HTERT RPE-1 (cell line): ENCODE measurements around the gene GYG2.
"Not testable (repeated sequence)": the region's sequence is repeated elsewhere in the genome, so short reads cannot be mapped to it uniquely, and the experiment has no call there.

Experiments
- in situ Hi-C: fragments of 300-500 bp; cut with MboI; formaldehyde crosslinking; loops from 4 replicates; pipeline ENCODE4 v1.14.3; 2020; ENCODE audit warnings: low sequenced_read_pairs

Gene GYG2

DNA sequence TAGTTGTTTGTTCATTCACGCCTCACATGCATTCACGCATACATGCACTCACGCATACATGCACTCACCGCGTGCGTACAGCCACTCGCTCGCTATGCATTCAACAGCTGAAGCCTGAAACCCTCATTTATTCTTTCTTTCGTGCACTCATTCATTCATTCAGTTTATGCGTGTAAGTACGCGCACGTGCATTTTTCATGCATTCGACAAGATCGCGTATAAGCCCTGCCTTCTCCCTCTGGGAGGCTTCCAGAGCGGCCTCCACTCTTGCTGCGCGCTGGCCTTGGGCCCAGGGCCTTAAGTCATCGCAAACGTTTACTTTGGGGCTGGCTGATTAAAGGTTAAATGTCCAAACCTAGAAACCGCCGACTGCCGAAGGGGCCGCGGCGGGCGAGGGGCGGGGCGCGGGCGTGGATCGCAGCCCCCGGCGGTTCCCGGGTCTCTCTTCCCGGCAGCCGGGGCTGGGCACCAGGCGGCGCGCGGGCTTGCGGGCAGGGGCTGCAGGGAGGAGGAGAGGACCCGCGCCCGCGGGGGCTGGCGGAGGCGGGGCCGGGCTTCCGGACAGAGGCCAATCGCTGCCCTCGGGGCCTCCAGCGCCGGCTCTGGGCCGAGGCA, at the start of gene GYG2:
TSS of gene GYG2 (plus strand) at position 587 of the 615 bp plus-strand sequence. CDS start 1,259 bp downstream, outside the sequence.
- in situ Hi-C loops, result no loop called here

DNA sequence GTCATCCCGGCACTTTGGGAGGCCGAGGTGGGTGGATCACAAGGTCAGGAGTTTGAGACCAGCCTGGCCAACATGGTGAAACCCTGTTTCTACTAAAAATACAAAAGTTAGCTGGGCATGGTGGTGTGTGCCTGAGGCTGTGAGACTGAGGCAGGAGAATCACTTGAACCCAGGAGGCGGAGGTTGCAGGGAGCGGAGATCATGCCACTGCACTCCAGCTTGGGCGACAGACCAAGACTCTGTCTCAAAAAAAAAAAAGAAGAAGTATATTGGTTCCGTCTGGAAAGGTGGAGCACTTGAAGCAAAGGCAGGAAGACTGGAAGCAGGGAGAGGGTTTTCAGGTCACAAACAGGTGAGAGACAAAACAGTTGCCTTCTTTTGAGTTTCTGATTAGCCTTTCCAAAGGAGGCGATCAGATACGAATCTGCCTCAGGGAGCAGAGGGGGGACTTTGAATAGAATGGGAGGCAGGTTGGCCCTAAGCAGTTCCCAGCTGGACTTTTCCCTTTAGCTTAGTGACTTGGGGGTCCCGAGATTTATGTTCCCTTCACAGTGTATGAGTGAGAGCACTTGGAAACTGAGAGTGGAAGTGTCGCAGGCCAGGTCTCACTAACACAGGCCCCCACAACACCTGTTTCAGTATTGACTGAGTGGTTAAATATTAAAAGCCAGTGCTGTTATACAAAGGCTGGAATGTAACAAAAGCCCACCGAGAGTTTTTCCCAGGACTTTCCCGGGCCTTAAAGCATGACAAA, 48.1 kb upstream of the GYG2 start:
- in situ Hi-C loops, result not testable (repeated sequence)

DNA sequence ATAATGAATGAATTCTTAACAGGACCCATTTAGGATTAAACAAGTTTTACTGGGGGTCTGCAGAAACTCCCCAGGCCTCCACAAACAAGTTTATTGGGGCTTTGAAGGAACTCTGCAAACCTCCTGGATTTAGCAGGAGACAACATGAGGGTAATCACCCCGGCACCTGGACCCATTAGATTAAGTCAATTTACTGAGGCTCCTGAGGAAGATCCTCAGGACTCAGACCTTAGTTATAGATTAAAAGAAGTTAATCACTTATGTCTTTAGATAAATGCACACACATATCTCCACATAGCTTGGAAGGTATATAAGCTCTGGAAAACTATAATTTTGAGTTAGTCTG, 47.5 kb upstream of the GYG2 start:
- in situ Hi-C loops, result no loop called here

DNA sequence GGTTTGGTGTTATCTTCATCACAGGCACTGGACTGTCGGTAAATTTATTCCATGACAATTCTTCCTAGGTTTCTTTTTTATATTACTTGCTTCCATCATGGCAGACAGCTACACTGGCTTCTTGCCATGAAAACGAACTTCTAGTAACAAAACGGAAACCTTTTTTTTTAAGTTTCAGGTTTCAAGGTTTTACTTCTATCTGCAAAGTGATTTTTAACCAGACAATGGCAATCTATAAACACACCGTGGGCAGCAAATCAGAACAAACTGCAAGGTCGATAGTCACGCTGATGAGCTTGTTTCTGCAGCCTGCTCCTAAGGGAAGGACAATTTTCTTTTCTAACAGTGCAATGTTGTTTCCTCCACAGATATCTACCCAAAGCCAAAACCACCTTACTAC, 47.0 kb upstream of the GYG2 start:
- in situ Hi-C loops, result no loop called here

DNA sequence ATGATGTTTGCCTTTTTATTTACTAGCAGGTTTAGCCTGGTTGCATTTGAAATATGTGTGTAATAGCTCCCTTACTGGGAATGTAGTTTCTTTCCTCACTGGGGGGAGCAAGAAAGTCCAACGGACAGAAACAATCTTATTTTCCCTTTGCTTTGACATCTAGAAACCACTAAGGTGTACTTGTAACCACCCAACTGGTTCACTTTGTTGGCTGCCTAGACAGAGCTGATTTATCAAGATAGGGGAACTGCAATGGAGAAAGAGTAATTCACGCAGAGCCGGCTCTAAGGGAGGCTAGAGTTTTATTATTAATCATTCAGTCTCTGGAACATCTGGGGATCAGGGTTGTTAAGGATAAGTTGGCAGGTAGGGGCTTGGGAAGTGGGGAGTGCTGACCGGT, 46.6 kb upstream of the GYG2 start:
- in situ Hi-C loops, result no loop called here

DNA sequence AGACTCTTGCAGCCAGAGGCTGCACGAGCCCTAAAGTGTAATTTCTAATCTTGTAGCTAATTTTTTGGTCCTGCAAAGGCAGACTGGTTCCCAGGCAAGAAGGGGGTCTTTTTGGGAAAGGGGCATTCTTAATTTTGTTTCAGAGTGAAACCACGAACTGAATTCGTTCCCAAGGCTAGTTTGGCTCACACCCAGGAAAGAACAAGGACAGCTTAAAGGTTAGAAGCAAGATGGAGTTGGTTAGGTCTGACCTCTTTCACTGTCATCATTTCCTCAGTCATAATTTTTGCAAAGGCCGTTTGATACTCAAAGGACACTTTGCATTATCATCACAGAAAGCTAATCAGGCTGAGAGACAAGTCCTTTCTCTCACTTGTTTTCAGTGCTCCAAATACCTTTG, 46.0 kb upstream of the GYG2 start:
- in situ Hi-C loops, result no loop called here

DNA sequence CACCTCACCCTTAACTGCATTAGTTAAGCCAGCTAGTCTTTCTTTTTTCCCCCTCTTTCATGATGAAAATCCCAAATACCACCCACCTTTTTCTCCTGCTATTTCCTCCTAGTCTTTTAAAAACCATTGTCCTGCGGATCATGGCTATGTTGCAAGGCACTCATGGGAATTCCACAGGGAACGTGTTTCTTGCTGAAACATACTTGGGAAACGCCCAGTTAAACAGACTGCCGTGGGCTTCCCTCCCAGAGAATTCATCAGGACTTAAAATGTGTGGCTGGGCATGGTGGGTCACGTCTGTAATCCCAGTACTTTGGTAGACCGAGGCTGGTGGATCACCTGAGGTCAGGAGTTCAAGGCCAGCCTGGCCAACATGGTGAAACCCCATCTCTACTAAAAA, 44.7 kb upstream of the GYG2 start:
- in situ Hi-C loops, result no loop called here

DNA sequence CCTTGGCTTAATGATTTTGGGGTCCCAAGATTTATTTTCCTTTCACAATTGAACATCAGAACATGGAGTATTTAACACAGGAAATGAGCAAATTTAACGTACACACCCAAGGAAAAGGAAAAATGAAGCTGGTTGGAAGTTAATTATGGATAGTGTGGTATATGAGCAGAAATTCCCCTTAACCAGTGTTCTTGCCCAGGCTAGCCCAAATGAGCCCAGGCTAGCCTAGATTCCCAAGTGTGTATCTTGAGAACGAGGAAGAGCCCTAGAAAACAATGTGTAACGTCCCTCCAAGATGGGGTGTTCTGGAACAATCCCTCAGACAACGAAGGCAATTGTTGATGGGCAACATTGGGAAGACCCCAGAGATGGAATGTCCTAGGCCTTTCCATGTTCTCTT, 43.2 kb upstream of the GYG2 start:
- in situ Hi-C loops, result no loop called here

DNA sequence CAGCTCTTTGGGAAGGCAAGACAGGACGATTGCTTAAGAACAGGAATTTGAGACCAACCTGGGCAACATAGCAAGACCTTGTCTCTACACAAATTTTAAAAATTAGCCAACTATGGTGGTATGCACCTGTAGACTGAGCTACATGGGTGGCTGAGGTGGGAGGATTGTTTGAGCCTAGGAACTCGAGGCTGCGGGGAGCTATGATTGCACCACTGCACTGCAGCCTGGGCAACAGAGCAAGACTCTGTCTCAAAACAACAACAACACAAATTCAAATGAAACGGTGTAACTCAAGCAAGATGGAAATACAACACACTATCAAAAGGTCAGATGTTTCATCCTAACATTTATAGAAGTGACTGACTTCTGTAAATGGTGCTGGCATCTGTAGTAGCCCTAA, 39.8 kb upstream of the GYG2 start:
- in situ Hi-C loops, result no loop called here

DNA sequence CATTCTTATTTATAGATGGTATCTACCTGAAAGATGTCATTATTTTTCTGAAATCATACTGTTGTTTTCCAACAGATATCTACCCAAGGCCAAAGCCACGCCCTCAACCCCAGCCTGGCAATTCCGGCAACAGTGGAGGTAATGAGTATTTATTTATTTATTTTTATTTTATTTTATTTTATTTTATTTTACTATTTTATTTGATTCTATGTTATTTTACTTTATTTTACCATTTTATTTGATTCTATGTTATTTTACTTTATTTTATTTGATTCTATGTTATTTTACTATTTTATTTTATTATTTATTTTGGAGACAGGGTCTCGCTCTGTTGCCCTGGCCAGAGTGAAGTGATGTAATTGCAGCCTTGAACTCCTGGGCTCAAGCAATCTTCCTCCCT, 39.2 kb upstream of the GYG2 start:
- in situ Hi-C loops, result no loop called here

DNA sequence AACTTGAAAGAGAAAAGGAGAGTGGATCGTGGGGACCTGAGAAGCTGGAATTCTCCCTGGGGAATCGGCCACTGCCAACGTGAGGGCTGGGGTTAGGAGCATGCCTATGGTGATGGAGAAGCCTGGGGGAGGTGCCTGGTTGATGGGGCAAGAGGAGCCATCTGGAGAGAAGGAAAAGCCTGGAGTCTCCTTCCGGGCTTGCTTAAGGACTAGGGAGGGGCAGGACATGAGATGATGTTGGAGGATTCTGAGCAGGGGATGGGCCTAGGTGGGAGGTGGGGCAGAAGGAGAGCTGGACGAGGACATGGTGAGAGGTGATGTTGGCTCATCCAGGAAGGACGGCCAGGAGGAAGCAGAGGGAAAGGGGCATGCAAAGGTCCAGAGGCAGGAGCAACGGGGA, 35.0 kb upstream of the GYG2 start:
- in situ Hi-C loops, result no loop called here

DNA sequence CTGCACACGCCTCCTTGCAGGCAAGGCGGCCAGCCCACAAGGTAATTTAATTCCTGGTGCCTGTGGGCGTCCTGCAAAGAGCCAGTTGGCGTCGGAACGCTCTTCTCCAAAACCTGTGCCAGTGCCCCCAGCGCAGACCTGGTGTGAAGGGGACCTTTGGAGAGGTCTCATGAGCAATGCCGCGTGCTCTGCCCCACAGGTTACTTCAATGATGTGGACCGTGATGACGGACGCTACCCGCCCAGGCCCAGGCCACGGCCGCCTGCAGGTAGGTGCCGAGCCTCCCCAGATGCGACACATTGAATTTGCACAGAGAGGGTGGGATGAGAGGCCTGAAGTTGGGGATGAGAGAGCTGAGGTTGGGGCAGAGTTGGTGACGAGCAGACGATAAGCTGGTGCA, 34.4 kb upstream of the GYG2 start:
- in situ Hi-C loops, result no loop called here

DNA sequence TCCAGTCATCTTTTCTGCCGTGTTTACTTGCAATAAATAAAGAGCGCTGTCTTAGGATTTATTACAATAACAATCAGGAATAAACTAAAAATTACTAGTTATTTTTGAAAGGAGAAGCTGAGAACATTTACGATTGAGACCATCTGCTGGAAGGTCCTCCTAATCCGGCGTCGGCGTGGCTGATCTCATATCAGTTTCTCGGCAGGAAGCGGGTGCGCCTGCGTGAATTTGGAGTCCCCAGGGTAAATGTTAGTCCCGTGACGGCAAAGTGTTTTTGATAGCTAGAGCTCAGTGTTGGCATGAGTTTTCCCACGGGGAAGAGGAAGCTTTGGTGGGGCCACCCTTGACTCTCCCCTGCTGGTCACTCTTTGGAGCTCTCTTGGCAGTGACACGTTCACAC, 31.9 kb upstream of the GYG2 start:
- in situ Hi-C loops, result not testable (repeated sequence)

DNA sequence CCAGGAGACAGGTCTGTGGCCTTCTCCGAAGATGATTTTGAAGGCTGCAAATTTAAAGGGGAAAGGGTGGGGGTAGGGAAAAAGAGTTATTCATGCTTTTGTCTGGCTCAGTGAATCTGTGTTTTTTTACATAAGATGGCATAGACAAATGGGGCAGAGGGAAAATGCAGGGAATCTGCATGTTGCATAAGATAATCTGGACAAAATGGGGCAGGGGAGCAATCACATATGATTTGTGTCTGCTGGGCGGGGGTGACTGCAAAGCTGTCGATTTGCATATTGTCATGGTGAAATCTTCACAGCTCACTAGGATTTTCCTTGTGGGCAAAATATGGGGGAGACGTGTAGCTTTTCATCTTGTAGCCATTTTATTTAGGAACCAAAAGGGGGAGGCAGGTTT, 29.4 kb upstream of the GYG2 start:
- in situ Hi-C loops, result no loop called here

DNA sequence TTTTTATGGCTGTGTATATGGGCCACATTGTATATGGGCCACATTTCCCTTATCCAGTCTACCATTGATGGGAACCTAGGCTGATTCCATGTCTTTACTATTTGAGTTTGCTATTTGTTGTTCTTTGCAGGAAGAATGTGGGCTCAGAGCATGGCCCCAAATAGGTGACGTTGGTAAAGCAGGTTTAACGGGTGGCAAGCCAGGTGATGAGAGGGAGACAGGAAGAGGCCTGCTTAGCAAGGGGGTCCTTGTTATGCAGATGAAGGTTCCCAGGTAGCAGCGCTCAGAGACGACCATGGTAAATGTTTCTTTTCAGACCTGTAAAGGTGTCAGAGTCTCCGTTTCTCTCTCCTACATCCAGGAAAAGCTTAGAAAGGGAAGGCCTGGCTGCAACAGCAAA, 28.8 kb upstream of the GYG2 start:
- in situ Hi-C loops, result not testable (repeated sequence)

DNA sequence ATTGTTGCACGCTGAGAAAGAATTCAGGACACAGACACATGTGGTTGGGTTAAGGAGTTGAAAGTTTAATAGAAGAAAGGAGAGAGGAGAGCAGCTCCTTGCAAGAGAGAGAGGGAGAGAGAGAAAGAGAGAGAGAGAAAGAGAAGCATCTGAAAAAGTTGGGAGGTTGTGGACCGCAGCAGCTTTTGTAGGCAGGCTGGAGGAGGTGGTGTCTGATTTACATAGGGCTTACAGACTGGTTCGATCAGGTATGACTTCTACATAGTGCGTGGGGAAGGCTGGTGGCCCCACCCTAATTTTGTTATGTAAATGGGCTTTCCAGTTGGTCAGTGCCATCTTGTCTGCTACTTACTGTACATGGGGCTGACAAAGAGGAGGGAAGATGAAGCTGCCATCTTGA, 27.5 kb upstream of the GYG2 start:
- in situ Hi-C loops, result no loop called here

DNA sequence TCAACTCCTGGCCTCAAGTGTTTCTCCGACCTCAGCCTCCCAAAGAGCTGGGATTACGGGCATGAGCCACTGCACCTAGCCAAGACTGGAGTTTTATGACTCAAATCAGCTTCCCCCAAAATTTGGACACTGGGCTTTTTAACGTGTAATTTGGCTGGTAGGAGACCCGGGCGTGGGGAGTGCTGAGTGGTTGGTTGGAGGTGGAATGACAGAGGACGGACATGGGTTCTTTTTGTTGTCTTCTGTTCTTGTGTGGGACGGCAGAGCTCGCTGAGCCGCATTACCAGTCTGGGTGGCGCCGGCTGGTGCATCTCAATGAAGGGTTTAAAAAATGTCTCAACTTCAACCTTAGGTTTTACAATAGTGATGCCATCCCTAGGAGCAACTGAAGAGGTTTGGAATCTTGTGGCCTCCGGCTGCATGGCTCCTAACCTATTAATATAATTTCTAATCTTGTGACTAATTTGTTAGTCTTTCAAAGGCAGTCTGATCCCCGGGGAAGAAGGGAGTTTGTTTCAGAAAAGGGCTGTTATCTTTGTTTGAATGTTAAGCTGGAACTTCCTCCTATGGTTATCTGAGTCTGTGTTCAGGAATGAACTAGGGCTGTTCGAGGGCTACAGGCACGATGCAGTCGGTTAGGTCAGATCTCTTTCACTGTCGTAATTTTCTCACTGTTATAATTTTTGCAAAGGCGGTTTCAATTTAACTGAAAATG, 26.2 kb upstream of the GYG2 start:
- in situ Hi-C loops, result not testable (repeated sequence)

DNA sequence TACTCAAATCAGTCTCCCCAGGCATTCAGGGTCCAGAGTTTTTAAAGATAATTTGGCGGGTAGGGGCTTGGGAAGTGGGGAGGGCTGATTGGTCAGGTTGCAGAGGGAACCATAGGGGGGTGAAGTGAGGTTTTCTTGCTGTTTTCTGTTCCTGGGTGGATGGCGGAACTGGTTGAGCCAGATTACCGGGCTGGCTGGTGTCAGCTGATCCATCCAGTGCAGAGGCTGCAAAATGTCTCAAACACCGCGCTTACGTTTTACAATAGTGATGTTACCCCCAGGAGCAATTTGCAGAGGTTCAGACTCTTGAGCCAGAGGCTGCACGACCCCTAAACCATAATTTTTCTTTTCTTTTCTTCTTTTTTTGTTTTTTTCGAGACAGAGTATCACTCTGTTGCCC, 25.2 kb upstream of the GYG2 start:
- in situ Hi-C loops, result not testable (repeated sequence)

DNA sequence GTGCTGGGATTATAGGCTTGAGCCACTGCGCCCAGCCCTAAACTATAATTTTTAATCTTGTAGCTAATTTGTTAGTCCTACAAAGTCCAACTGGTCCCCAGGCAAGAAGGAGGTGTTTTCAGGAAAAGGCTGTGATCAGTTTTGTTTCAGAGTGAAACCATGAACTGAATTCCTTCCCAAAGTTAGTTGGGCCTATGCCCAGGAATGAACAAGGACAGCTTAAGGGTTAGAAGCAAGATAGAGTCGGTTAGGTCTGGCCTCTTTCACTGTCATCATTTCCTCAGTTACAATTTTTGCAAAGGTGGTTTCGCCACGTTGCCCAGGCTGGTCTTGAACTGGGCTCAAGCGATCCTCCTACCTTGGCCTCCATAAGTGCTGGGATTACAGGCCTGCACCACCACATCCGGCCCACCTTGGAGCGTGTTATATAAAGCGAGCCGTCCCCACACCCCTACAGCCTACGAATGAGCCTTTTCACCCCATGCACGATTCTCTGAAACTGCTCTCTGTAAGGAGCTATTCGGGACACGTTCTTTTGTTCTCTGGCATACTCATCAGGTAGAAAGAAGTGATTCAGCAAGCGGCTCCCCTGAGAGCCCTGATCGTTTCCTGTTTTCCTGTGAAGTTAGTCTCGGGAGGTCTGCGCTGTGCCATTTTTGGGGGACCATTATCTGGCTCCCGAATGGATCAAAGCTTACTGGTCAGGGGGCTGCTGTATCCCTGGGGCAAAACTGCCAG, 24.5 kb upstream of the GYG2 start:
- in situ Hi-C loops, result not testable (repeated sequence)

DNA sequence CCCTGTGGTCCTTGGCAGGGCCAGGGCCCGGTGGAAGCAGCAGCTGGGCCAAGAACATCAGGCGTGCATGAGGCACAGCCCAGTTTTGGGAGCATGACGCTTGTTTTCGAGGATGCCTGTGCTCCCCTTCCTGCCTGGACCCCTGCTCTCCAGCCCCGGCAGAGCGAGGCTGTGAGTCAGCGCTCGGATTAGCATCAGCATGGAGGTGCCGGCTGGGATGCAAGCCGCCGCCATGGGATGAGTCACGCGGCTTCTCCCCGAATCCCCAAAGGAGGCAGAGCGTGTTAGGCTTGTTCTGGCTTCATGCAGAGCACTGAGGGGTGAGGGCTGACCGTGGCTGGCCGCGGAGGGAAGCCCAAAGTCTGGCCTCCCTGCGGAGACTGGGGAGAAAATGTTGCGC, 23.9 kb upstream of the GYG2 start:
- in situ Hi-C loops, result not testable (repeated sequence)

DNA sequence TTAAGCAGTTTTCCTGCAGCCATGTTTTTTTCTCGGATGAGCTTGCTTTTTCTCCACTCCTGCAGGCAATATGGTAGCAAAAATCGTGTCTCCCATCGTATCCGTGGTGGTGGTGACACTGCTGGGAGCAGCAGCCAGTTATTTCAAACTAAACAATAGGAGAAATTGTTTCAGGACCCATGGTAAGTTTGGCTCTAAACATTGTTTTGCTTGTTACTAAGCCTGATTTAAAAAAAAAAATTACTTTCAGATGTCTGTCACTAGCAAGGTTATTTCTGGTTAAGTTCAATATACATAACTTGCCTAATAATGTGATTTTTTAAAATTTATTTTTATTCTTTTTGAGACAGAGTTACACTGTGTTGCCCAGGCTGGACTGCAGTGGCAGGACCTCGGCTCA, 17.5 kb upstream of the GYG2 start:
- in situ Hi-C loops, result no loop called here
